GM12891 (cell line): ENCODE results near the gene NMNAT2.
"Not testable (repeated sequence)": the region's sequence is repeated elsewhere in the genome, so short reads cannot be mapped to it uniquely, and the experiment has no call there.

Source experiments
- DNase-seq: peaks from one replicate; pipeline ENCODE4 v3.0.0; 2011; ENCODE audit warnings: low spot score; ENCODE audit not compliant: insufficient read length
- FAIRE-seq: peaks from 2 replicates; lab custom pipeline; 2011; peaks lifted over from hg19 to GRCh38; lab: Jason Lieb, UNC
- PAX5 ChIP-seq: IDR thresholded peaks from 2 replicates; pipeline ENCODE4 v1.6.1; 2011; ENCODE audit warnings: low read length, moderate library complexity, mild to moderate bottlenecking; ENCODE audit not compliant: insufficient read depth, severe bottlenecking
- POLR2A ChIP-seq: IDR thresholded peaks from 2 replicates; pipeline ENCODE4 v1.6.1; 2011; ENCODE audit warnings: low read depth, low read length, control low read depth
- POLR2AphosphoS5 ChIP-seq: IDR thresholded peaks from 2 replicates; pipeline ENCODE4 v1.6.1; 2011; ENCODE audit warnings: low read depth, low read length, control low read depth
- POU2F2 ChIP-seq: IDR thresholded peaks from 2 replicates; pipeline ENCODE4 v1.6.1; 2011; ENCODE audit warnings: low read depth, mild to moderate bottlenecking, control low read depth, low read length, moderate library complexity
- SPI1 ChIP-seq: IDR thresholded peaks from 2 replicates; pipeline ENCODE4 v1.6.1; 2011; ENCODE audit warnings: low read depth, low read length, control low read depth
- TAF1 ChIP-seq: IDR thresholded peaks from 2 replicates; pipeline ENCODE4 v1.6.1; 2011; ENCODE audit warnings: low read depth, low read length, control low read depth

NMNAT2 gene

DNA sequence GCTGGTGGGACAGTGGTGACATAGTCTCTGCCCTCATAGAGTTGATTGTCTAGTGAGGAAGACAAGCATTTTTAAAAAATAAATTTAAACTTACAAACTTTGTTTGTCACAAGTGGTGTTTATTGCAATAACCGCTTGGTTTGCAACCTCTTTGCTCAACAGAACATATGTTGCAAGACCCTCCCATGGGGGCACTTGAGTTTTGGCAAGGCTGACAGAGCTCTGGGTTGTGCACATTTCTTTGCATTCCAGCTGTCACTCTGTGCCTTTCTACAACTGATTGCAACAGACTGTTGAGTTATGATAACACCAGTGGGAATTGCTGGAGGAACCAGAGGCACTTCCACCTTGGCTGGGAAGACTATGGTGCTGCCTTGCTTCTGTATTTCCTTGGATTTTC is 173.7 kb downstream of the NMNAT2 start:
- FAIRE-seq: no peak
- DNase-seq: no peak
- no peak for TF ChIP-seq TAF1
- no peak for TF ChIP-seq POU2F2
- TF ChIP-seq POLR2A: no peak
- TF ChIP-seq PAX5: no peak

DNA sequence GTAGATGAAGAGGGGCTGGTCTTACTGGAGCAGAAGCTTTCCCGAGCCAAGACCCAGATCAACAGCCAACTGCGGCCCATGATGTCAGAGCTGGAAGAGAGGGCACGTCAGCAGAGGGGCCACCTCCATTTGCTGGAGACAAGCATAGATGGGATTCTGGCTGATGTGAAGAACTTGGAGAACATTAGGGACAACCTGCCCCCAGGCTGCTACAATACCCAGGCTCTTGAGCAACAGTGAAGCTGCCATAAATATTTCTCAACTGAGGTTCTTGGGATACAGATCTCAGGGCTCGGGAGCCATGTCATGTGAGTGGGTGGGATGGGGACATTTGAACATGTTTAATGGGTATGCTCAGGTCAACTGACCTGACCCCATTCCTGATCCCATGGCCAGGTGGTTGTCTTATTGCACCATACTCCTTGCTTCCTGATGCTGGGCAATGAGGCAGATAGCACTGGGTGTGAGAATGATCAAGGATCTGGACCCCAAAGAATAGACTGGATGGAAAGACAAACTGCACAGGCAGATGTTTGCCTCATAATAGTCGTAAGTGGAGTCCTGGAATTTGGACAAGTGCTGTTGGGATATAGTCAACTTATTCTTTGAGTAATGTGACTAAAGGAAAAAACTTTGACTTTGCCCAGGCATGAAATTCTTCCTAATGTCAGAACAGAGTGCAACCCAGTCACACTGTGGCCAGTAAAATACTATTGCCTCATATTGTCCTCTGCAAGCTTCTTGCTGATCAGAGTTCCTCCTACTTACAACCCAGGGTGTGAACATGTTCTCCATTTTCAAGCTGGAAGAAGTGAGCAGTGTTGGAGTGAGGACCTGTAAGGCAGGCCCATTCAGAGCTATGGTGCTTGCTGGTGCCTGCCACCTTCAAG is 174.8 kb downstream of the NMNAT2 start:
- no peak for TF ChIP-seq PAX5
- TF ChIP-seq POU2F2: no peak
- no peak for TF ChIP-seq POLR2A
- no peak for TF ChIP-seq SPI1
- TF ChIP-seq POLR2AphosphoS5: no peak
- no peak for TF ChIP-seq TAF1
- no peak for FAIRE-seq
- no peak for DNase-seq

DNA sequence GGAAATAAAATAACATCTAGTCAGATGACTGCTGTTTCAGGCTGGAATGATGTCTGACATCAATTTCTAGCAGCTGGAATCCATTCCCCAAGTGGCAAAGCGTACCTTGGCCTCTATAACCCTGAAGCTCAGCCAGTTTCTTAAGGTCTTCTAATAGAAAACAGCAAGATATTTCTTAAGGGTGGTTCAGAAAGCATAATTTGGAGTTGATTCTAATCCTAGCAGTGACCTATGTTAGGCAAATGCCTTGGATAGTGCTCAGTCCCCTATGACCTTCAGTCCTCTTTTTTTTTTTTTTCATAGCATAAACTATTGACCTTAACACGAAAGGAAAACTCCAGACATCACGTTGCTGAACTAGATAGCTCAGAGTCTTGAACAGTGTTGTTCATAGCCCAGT is 175.6 kb downstream of the NMNAT2 start:
- TF ChIP-seq TAF1 (no peak), SPI1 (no peak), PAX5 (no peak), POLR2AphosphoS5 (no peak), POLR2A (no peak), POU2F2 (no peak)
- DNase-seq: no peak
- FAIRE-seq: no peak

DNA sequence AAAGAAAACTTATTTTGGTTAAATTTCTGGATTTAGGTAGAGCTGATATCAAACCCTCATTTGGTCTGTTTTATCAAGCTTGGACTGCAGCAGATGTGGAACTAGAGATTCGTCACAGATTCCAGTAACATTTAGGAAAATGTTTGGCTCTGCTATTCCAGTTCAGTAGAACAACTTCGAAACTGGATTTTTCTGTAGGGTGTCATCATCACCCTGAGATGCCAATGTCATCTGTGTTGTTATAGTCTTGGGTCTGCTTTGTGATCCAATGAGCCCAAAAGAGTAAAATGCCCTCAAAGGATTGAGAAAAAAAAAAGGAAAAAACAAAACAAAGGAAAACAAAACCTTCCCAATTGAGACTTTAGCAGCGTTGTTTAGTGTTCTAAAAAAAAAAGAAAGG is 176.7 kb downstream of the NMNAT2 start:
- FAIRE-seq: no peak
- no peak for DNase-seq
- no peak for TF ChIP-seq PAX5

DNA sequence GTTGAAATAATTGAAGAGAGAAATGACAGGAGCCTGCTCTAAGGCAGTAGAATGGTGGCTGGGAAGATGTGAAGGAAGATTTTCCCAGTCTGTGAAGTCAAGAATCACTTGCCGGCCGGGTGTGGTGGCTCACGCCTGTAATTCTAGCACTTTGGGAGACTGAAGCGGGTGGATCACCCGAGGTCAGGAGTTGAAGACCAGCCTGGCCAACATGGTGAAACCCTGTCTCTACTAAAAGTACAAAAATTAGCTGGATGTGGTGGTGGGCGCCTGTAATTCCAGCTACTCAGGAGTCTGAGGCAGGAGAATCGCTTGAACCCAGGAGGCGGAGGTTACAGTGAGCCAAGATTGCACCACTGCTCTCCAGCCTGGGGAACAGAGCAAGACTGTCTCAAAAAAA is 177.3 kb downstream of the NMNAT2 start:
- not testable (repeated sequence) for FAIRE-seq, DNase-seq

DNA sequence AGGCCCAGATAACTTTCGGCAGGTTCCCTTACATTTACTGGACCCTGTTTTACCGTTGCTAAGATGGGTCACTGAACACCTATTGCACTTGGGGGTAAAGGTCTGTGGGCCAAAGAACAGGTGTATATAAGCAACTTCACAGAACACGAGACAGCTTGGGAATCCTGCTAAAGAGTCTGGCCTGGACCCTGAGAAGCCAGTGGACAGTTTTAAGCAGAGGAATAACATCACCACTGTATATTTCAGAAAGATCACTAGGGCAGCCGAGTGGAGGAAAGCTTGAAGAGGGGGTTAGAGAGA is 177.7 kb downstream of the NMNAT2 start:
- FAIRE-seq (no peak), DNase-seq (no peak)
- no peak for TF ChIP-seq POU2F2
- TF ChIP-seq SPI1: no peak
- no peak for TF ChIP-seq PAX5
- TF ChIP-seq POLR2A: no peak
- TF ChIP-seq POLR2AphosphoS5: no peak
- no peak for TF ChIP-seq TAF1

DNA sequence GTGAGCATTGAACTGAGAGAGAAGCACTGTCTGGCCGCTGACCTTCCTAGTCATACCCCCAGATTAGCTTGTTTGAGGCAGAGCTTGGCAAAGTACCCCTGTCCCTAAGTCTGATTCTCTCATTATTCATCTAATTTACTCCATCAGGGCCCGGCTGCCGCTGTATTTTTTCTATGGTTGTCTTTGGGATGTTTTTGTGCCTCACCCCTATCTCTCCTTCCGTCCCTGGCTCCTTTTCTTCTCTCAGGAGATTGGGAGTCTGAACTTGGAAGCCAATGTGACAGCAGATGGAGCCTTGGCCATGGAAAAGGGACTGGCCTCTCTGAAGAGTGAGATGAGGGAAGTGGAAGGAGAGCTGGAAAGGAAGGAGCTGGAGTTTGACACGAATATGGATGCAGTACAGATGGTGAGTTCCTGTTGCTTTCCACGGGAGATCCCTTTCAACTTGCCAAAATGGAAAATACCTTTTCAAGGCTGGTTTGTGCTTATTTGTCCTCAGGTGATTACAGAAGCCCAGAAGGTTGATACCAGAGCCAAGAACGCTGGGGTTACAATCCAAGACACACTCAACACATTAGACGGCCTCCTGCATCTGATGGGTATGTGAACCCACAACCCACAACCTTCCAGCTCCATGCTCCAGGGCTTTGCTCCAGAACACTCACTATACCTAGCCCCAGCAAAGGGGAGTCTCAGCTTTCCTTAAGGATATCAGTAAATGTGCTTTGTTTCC is 178.2 kb downstream of the NMNAT2 start:
- no peak for DNase-seq
- TF ChIP-seq PAX5 (no peak), POLR2AphosphoS5 (no peak), SPI1 (no peak), TAF1 (no peak), POU2F2 (no peak), POLR2A (no peak)
- FAIRE-seq: no peak

DNA sequence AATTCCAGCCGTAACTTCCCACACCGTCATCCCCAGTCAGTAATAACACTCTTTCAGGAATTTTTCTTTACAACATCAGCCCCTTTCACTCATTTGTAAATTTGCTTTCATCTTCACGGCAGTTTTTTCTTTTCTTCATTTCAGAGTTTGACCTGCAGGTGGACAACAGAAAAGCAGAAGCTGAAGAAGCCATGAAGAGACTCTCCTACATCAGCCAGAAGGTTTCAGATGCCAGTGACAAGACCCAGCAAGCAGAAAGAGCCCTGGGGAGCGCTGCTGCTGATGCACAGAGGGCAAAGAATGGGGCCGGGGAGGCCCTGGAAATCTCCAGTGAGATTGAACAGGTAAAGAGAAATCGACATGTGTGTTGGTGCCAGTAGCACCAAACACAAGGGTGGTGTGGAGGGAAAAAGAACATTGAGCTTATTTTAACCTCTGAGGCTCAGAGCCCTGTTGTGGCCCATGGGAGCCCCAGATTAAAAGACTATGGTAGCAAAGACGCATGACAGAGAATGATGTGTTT is 178.9 kb downstream of the NMNAT2 start:
- FAIRE-seq (no peak), DNase-seq (no peak)
- TF ChIP-seq PAX5 (no peak), SPI1 (no peak), POLR2AphosphoS5 (no peak), POU2F2 (no peak), POLR2A (no peak)

DNA sequence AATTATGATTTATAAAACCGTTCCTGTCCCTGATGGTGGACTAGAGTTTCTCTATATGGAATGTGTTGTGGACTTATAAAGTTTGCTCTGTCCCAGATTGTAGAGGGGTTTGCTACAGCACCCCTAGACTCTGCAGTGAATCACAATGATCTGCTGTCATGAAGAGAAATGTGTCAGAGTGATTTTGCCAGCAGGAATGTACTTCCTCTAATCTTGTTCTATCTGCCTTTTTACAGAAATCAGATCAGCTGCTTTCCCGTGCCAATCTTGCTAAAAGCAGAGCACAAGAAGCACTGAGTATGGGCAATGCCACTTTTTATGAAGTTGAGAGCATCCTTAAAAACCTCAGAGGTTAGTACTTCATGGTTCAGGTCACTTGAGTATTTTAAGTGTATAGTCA is 180.1 kb downstream of the NMNAT2 start:
- DNase-seq (no peak), FAIRE-seq (no peak)

DNA sequence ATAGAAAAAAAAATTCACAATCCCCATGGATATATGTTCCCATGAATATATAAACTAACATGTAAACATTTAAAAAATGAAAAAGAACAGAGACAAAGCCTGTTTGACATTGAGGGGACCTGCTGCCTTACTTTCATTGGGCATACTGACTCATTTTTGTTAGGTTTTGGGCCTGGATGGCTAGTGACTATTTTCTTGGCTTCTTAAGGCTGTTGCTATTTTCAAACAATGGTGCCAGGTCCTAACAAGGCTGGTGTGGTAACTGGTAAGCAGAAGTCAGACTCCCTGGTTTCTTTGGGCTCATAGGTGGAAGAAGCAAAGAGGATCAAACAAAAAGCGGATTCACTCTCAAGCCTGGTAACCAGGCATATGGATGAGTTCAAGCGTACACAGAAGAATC is 181.1 kb downstream of the NMNAT2 start:
- FAIRE-seq (no peak), DNase-seq (no peak)
- no peak for TF ChIP-seq TAF1
- TF ChIP-seq POLR2AphosphoS5: no peak
- TF ChIP-seq POLR2A: no peak
- TF ChIP-seq PAX5: no peak
- no peak for TF ChIP-seq POU2F2
- TF ChIP-seq SPI1: no peak

More for the DNA sequence above, 180.1 kb downstream of the NMNAT2 start:
- no peak for TF ChIP-seq POLR2AphosphoS5
- TF ChIP-seq POLR2A: no peak
- TF ChIP-seq SPI1: no peak
- no peak for TF ChIP-seq POU2F2
- TF ChIP-seq PAX5: no peak
- TF ChIP-seq TAF1: no peak
